HG03342 (cell line): ENCODE results near the gene PBX4.

Source experiments
- ATAC-seq: cut with Tn5 transposase; IDR thresholded peaks from one replicate; pipeline ENCODE4 v1.9.1; 2021; ENCODE audit warnings: mild to moderate bottlenecking, moderate library complexity; ENCODE audit not compliant: unreplicated experiment

Gene PBX4

DNA sequence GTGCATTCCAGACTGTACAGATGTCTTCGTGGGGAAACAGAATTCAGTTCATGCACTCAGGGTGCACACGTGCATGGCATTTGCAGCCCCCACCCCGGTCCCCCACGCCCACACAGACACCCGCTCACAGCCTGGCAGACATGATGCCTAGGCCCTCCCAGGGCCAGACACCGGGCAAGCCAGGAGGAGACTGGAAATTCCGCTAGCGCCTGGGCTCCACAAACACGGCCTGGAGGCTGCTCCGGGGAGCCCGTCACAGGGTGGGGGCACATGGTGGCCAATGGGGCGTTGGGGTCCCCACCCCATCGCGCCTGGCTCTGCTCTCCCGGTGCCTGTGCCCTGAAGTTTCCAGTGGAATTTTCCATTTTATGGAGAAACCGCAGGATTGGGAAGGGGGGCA lies 76.9 kb downstream of the PBX4 start:
- no peak for ATAC-seq

DNA sequence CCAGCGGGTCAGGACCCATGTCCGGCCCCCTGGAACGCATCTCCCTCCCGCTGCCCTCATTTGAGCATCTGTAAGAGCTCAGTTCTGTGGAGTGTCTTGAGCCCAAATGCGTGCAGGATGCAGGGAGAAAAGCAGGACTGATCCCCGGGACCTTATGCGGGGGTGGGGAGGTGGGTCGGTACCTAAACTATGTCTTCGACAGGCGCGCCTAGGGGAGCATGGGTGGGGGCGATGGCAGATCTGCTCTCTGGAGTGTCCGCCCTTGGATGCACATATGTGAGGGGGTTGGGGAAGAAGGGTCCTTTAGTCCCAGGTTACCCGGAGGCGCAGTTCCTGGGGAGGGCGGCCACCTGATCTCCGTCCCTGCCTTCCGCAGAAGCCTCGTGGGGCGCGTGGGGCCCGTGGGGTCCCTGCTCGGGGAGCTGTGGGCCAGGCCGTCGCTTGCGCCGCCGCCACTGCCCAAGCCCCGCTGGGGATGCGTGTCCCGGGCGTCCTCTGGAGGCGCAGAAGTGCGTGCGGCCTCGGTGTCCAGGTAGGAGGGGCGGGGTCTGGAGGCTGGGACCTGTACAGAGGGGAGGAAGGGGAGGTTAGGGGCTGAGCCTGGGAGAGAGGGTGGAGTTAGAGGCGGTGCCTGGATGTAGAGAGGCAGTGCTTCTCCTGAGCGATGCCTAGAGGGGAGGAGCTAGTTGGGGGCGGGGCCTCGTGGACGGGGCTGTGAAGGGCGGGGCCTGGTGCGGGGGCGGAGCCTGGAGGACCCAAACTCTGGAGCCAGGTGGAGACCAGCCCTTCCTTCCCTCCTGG lies 77.6 kb downstream of the PBX4 start:
- ATAC-seq = no peak

- ATAC-seq = no peak
These were observed 78.3 kb downstream of the PBX4 start for GRCh38 chr19:19540064-19540714.

GRCh38 chr19:19539698-19540063 lies 78.8 kb downstream of the PBX4 start:
- ATAC-seq = no peak

- no peak for ATAC-seq
These were observed 79.7 kb downstream of the PBX4 start for GRCh38 chr19:19538785-19539166.

DNA sequence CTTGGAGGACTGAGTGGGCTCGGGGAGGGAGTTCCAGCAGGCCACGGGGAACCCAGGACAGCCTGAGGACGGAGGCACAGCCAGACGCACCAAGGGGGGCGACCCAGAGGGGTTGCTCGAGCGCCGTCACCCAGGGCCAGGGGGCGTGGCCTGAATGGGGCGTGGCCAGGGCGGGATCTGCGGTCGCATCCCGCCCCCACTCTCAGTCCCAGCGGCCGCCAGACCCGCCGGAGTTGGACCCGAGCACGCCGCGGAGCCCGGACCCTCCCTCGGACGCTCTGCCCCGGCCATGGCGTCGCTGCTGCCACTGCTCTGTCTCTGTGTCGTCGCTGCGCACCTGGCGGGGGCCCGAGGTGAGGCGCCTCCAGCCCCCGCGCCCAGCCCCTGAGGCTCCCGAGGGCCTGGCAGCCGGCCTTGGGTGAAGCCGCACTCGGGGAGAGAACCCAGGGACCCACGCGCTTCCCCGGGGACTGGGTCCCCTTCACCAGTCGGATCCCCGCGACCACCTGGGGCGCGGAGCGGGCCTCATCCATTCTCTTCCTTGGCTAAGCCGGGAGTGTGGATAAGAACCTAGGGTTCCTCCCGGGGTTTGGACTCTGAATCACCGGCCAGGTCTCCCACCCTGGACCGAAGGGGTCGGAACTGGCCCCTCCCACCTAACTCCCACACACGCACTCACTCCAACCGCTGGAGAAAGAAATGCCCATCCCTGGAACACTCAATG lies 80.3 kb downstream of the PBX4 start, which contains the start of gene CILP2:
Gene CILP2, plus strand, starts transcription at position 205 of the 724 bp plus-strand sequence. Its CDS starts 85 bp downstream, at position 290.
- ATAC-seq = no peak

DNA sequence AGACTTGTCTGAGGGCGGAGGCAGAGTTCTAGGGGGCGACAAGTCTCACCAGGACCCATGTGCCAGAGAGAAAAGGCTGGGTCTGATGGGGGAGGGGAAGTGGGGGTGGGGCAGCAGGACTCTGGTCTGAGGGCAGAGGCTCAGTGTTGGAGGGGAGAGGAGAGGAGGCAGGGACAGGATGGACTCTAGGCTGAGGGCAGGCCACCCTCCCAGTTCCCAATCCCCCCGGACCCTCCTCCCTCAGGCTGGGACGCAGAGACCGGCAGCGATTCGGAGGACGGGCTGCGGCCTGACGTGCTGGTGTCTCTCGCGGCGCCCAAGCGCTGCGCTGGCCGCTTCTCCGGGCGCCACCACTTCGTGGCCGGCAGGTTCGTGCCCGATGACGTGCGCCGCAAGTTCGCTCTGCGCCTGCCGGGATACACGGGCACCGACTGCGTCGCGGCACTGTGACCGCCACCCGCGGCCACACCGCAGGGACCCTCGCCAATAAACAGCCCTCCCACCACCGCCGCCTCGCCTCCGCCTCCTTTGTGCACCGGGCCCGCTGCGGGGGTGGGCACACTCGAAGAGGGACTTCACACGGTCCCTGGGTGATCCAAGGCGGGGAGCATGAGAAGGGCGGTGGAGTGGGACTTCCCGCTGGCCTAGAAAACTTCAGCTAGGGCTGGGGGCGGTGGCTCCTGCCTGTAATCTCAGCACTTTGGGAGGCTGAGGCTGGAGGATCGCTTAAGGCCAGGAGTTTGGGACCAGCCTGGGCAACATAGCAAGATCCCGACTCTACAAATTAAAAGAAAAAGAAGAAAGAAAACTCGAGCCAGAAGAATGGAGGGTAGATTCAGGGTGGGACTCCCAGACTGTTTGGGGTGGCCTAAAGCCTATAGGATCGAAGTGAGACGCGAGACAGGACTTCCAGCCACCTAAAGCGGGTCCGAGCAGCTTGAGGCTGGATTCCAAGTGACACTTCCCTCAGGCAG lies 81.1 kb downstream of the PBX4 start:
- ATAC-seq = no peak

GRCh38 chr19:19535311-19536191 lies 82.9 kb downstream of the PBX4 start:
- no peak for ATAC-seq

GRCh38 chr19:19534556-19535265 lies 83.8 kb downstream of the PBX4 start:
- ATAC-seq = no peak

DNA sequence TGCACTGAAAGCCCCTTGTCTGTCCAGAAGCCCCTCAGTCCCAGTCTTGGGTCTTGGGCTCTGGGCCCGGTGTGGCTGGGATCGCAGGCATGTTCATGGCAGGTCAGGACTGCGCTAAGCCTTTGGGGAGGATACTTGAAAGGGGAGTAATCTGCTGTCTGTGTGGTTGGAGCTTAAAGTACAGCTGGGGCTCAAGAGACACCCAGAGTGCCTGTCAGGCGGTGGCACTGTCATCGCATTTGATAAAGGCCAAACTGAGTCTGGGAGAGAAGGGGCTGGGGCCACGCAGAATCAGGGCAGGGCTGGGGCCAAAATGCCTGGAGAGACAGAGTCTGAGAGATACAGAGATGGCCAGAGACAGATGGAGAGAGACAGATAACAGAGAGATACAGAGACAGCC lies 84.6 kb downstream of the PBX4 start:
- ATAC-seq = no peak

DNA sequence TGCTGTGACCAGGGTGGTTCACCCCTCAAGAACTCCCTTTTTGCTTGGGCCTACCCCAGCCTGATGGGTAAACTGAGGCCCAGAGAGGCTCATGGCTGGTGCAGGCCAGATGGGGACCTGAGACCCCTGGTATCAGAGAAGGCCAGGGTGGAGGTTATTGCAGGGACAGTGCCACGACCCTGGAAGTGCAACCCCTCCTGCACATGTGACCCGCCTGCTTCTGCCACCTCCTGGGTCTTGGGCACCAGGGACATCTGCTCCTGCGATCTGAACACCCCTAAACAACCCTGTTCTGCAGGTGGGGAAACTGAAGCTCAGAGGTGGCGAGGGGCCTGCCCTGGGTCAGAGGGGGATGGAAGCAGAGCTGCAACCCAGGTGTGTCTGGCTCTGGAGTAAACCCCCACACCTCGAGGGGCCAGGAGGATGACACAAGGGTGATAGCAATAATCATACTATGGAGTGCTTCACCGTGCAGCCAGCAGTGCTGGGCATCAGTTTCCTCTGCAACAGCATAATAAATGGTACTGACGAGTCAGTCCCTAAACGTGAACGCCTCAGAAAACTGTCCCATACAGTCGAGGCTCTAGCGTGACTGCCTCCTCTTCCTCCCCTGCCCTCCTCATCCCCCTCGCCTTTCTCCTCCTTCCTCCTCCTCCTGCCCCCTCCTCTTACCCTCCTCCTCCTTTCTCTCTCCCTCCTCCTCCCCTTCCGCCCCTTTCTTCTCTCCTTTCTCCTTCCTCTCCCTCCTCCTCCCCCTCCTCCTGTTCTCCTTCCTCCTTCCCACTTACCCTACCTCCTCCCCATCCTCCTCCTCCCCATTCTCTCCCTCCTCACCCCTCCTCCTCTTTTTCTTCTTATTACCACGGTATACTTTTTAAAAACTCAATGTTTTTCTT lies 85.4 kb downstream of the PBX4 start:
- no peak for ATAC-seq

- ATAC-seq = no peak
These were observed 86.3 kb downstream of the PBX4 start for GRCh38 chr19:19531951-19532805.

- no peak for ATAC-seq
These were observed 87.6 kb downstream of the PBX4 start for GRCh38 chr19:19530889-19531288.

DNA sequence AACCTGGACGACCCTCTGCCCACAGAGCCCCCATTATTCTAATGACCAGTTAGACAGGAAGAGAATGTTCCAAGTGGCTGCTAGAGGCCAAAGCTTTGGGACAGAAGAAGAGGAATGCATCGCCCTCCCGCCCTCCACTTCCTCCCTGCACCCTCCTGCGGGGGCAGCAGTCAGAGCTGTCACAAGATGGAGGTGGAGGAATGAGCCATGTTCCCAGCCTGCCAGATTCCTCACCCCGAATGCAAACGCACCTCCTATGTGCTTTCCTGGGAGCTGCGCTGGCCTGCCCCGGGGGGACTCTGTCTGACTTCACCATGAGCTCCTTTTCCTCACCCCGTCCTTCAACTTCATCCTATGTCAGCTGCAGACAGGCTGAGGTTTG lies 88.1 kb downstream of the PBX4 start:
- ATAC-seq = no peak

DNA sequence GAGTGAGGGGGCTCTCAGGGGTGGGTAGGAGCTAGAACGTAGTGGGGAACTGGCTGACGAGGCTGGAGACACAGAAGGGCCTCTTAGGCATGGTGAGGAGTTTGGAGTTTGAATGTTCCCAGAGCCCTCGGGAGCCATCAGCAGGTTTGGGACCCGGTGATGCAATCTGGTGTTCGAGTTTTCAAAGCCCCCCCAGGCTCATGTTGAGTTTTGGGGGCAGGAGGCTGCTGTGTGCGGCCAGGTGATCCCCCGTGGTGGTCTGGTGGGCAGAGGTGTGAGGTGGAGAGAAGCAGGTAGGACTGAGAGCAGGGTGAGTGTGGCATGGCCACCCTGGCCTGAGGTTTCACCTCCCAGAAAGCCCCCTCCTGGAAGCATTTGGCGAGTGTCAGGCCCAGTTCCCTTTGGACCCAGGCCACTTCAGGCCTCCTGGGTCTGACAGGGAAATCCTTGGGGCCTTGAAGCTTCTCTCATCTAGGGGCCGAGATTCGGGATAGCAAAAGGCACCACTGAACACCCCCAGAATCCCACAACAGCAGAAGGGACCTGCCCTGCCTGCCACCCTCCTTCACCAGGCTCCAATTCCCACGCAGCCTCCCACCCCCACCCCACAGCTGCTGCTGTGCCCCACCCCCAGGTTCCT lies 88.6 kb downstream of the PBX4 start:
- ATAC-seq = no peak

- ATAC-seq = no peak
These were observed 89.6 kb downstream of the PBX4 start, which contains the start of gene YJEFN3 for GRCh38 chr19:19528721-19529490. YJEFN3 (plus strand) TSS chr19:19528911; CDS start chr19:19528933, 22 bp downstream.
